Fibroblast of peridontal ligament (primary cell): ENCODE measurements around the gene CLDN10.
"Not testable (repeated sequence)": the region's sequence is repeated elsewhere in the genome, so short reads cannot be mapped to it uniquely, and the experiment has no call there.

ENCODE experiments used
- DNase-seq: peaks from one replicate; pipeline ENCODE4 v3.0.0-alpha.2; 2010; ENCODE audit errors: extremely low read depth

Gene CLDN10

DNA sequence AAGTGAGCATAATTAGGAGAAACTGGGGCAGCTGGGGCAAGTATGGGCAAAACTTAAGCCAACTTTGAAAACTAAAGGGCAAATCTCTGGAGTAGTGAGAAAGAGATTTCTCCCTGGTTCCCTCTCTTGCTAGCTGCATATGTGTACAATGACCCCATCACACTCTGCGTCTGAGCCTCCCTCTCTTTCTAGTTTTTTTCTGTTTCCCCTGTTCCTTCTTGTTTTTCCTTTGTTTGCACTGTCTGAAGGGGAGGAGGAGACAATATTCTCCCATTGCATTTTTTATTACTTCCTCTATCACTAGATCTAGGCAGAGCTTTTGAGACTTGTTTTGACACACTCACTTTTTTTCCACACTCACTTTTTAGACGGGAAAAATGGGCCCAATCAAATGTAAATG is 11.2 kb upstream of the CLDN10 start:
- no peak for DNase-seq

DNA sequence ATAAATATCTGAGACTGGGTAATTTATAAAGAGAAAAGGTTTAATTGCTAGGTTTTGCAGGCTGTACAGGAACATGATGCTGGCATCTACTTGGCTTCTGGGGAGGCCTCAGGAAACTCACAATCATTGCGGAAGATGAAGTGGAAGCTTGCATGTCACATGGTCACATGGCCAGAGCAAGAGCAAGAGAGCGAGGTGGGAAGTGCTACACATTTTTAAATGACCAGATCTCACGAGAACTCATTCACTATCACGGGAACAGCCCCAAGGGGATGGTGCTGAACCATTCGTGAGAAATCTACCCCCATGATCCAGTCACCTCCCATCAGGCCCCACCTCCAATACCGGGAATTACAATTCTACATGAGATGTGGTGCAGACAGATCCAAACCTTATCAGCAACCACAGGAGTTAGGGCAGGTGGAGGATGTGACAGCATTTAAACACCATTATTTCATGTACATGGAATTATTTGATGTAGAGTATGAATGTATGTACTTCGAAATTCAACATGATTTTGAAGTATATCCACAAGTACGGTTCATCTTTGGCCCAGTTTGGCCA is 10.5 kb upstream of the CLDN10 start:
- no peak for DNase-seq

GRCh38 chr13:95544293-95544692 is 8.2 kb upstream of the CLDN10 start:
- DNase-seq = no peak

DNA sequence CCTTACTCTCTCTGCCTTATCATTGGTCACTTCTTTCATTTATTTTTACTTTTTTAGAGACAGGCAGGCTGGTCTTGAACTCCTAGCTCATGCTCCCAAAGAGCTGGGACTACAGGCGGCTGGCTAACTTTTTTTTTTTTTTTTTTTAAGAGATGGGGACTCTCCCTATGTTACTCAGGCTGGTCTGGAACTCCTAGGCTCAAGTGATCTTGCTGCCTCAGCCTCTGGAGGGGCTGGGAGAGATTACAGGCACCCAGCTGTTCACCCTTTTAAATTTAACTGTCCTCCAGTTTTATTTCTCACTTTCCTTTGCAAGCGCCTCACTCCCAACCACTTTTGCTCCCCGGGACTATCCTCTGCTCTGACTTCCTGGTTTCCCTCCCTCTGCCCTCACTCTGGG is 5.6 kb upstream of the CLDN10 start:
- no peak for DNase-seq

DNA sequence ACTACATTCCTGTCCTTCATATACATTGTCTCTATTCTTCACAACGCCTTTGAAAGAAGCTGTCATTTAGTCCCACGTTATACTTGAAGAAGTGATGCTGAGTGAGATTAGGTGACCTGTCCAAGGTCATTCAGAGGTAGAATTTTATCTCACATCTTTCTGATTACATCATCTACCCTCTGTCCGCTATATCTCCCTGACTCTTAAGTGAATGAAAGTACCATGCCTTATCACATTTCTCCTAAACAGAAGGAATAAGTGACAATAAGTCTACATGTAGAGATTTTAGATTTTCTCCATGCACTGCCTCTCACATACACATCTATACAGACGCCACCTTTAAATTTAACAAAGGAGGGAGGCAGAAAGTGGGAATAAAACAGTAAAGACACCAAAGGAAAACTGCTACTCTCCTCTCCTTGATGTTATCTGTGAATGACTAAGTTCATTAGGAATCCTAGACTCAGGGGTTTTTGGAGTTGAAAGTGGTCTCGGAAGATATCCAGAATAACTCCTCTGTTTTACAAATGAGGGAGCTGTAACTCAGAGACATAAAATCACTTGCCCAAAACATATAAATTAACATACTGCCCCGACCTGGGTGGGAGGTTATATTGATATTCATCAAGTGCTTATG is 4.9 kb upstream of the CLDN10 start:
- DNase-seq = no peak

- DNase-seq = no peak
Measured at GRCh38 chr13:95552208-95552538, 347 bp upstream of the CLDN10 start.

DNA sequence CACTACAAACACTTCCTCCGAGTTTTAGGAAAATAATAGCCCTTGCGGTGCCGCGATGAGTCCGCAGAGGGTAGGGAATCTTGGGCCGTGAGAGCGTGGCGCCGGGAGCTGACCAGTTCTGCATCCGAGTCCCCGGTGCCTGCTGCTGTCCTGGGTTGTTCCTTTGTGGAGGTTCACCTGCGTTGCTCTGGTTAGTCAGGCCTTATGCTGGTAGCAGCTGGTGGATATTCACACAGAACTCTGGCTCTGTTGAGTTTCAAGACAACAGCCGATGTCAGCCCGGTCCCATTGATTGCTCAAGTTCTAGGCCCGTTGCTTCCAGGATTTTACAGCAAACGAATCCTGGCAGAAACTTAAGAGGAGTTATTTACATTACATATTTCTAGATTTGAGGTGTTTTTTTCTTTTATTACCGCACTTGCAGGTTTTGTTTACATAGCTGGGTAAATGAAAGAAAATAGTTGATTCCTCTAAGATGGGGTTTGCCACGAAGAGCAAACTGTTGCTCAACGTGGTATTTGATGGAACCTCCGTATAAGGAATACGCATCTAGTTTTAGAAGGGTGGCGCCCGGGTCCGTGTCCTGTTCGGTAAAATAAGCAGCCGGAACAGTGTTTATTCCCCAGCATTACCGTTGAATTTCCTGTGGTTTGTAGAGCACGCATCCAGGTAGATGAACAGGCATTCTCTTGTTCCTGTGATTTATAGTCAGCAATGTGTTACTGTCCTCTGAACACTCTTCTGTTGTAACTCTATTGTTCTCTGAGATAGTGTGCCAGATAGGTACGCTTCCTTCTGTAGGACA is 1.3 kb downstream of the CLDN10 start:
- peak; percentile 18 for DNase-seq

GRCh38 chr13:95557013-95557412 is 4.5 kb downstream of the CLDN10 start:
- DNase-seq = no peak

GRCh38 chr13:95559100-95559499 is 6.6 kb downstream of the CLDN10 start:
- no peak for DNase-seq

GRCh38 chr13:95560387-95560786 is 7.9 kb downstream of the CLDN10 start:
- DNase-seq = no peak

DNA sequence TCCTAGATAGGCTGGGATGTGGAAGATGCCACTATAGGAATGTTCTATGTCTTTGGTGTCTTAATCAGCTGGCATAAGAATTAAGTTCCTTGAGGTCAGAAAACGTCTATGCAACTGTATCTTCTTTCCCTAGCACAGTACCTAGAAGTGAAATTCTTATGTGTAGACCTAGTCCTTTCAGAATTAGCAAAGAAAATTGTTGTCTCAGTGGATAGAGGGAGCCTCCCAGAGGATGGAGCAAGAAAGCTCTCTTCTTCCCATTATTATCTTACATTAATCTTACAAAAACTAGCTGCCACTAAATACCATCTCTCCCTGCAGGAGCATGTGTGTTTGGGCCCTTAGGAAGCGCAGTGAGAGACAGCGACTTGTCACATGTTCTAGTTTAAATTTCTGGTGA is 11.6 kb downstream of the CLDN10 start:
- DNase-seq = peak; percentile 14

GRCh38 chr13:95564733-95565291 is 12.3 kb downstream of the CLDN10 start:
- DNase-seq = peak; percentile 72

- not testable (repeated sequence) for DNase-seq
Measured at GRCh38 chr13:95565758-95566157, 13.2 kb downstream of the CLDN10 start.

GRCh38 chr13:95568131-95568530 is 15.6 kb downstream of the CLDN10 start:
- DNase-seq = no peak

GRCh38 chr13:95570016-95570415 is 17.5 kb downstream of the CLDN10 start:
- DNase-seq = no peak

- no peak for DNase-seq
Measured at GRCh38 chr13:95571941-95572340, 19.4 kb downstream of the CLDN10 start.

GRCh38 chr13:95573221-95573620 is 20.7 kb downstream of the CLDN10 start:
- DNase-seq = peak; percentile 12

GRCh38 chr13:95579303-95579702 is 26.8 kb downstream of the CLDN10 start:
- no peak for DNase-seq

DNA sequence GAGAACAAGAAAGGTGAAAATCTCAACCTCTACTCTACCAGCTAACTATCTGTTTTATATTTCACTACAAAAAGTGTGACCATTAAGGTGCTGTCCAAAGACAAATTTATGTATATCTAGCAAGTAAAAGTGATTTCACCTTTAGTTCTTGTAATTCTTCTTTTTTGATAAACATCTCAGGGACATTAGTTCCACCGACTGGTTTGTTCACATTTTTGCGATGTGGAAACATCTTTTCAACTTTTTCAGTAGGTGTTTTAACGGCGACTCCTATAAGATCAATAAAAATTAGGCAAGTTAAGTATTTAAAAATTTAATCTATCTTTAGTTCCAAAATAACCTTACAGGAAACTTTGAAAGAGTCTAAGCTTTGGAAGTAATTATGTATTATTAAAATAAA is 33.3 kb downstream of the CLDN10 start:
- DNase-seq = no peak

DNA sequence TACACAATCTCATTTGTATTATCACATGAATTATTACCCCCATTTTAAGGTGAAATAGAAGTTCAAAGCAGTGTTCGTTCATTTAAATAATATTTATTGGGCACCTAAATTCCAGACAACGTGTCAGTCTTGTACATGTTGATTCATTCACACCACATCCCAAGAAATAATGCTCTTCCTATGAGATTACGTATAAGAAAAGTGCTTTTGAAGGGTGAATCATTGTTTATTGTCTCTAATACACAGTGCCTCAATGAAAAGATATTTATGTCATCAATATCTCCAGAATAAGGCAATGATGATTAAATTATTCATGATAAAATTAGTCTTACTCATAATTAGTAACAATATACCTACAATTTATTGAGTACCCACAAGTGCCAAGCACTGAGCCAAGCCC is 35.6 kb downstream of the CLDN10 start:
- no peak for DNase-seq

DNA sequence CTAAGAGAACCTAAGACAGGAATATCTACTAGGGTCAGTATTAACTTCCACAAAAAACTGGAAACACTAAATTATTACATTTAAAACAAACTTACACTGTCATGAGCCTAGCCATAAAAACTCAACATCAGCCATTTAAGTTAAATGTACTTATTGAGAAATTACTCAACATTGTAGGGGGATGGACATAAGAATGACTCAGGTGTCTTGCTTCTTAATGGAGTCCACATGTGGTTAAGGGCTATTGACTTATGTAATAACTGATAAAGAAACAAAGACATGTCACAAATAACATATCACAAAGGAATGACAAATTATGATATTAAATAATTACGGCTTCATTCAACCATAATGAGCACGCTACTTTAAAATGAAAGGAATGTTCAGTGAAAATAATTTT is 36.2 kb downstream of the CLDN10 start:
- DNase-seq = peak; percentile 13

DNA sequence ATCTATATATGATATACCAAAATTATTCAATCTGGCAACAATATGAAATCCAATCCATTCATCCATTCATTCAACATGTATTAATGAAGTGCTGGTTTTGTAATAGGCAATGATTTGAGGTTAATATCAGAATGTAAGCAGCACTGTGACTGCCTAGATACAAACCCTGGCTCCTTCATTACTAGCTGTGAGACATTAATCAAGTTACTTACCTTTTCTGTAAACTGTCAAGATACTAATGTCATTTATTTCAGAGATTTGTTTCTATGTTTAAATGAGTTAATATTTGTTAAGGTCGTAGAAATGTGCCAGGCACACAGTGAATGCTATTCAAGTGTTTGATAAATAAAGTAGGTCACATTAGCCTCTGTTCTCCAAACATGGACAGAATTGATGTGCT is 40.9 kb downstream of the CLDN10 start:
- DNase-seq = no peak

DNA sequence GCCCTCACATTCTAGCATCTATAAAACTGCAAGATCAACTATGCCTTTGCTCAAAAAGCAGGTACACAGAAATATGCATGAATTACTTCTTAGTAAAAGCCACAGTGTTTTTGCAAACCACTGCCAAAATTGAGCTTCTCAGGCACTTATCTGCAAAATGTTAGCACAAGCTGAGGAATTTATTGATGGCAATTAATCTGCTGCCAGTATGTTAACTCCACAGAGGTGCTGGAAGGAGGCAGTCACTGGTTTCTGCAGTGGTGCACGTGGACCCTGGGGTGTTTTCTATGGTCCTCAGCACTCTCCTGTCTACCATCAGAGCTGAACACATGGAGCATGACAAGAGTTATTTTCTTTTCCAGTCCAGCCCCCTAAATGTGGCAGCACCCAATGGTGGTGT is 44.2 kb downstream of the CLDN10 start:
- DNase-seq = no peak
